NB4 (cell line): ENCODE data around the gene PDE9A.
A peak's percentile ranks its signal among the peaks of the same experiment; 100 is the strongest.

Experiments used
- DNase-seq: peaks from one replicate; pipeline ENCODE4 v3.0.0; 2010; ENCODE audit warnings: low read depth
- H3K4me3 ChIP-seq: one replicate; pipeline ENCODE4 v1.5.1; 2011; ENCODE audit warnings: mild to moderate bottlenecking, low read depth, low read length, moderate library complexity
- CTCF ChIP-seq: IDR thresholded peaks from one replicate; pipeline ENCODE4 v1.5.1; 2012; ENCODE audit warnings: low read depth, low read length
- MAX ChIP-seq: IDR thresholded peaks from 2 replicates; pipeline ENCODE4 v1.6.1; 2011; ENCODE audit warnings: low read depth, low read length
- MYC ChIP-seq: IDR thresholded peaks from 2 replicates; pipeline ENCODE4 v1.6.1; 2011; ENCODE audit warnings: low read depth, low read length
- POLR2A ChIP-seq: IDR thresholded peaks from 2 replicates; pipeline ENCODE4 v1.6.1; 2011; ENCODE audit warnings: mild to moderate bottlenecking; ENCODE audit not compliant: insufficient read length; ENCODE audit errors: extremely low read depth

The PDE9A gene

GRCh38 chr21:42679319-42680057, 26.1 kb downstream of the PDE9A start:
- DNase-seq: peak; percentile 79
- peak overlapping the region; percentile 89 for H3K4me3 ChIP-seq
- TF ChIP-seq CTCF: peak; percentile 23
- TF ChIP-seq POLR2A: no peak
- 0 out of 2 replicates have a peak, but pooled peaks have one; percentile 8 for TF ChIP-seq MAX

GRCh38 chr21:42680058-42680330, 26.6 kb downstream of the PDE9A start:
- DNase-seq: no peak
- TF ChIP-seq MAX (no peak), MYC (0 out of 2 replicates have a peak, but pooled peaks have one; percentile 30)
- H3K4me3 ChIP-seq: peak overlapping the region; percentile 89

GRCh38 chr21:42680429-42680828, 27.0 kb downstream of the PDE9A start:
- TF ChIP-seq MAX (no peak), MYC (no peak), CTCF (no peak), POLR2A (no peak)
- DNase-seq: peak; percentile 42
- H3K4me3 ChIP-seq: peak overlapping the region; percentile 89

- no peak for TF ChIP-seq POLR2A
- 0 out of 2 replicates have a peak, but pooled peaks have one; percentile 13 for TF ChIP-seq MYC
- TF ChIP-seq MAX: no peak
- TF ChIP-seq CTCF: no peak
- H3K4me3 ChIP-seq: peak overlapping the region; percentile 89
- peak; percentile 59 for DNase-seq
Measured at GRCh38 chr21:42681296-42682206, 28.1 kb downstream of the PDE9A start.

GRCh38 chr21:42682661-42683210, 29.3 kb downstream of the PDE9A start:
- peak; percentile 97 for DNase-seq
- TF ChIP-seq CTCF (no peak), MAX (peak; percentile 58), MYC (0 out of 2 replicates have a peak, but pooled peaks have one; percentile 51), POLR2A (no peak)
- peak overlapping the region; percentile 89 for H3K4me3 ChIP-seq
